Kidney capillary endothelial cell (primary cell): Measurements from ENCODE around the gene ALOX12.
"Not testable (repeated sequence)": the region's sequence is repeated elsewhere in the genome, so short reads cannot be mapped to it uniquely, and the experiment has no call there.

ENCODE experiments used
- DNase-seq: peaks from one replicate; pipeline ENCODE4 v3.0.0-alpha.2; 2018; ENCODE audit warnings: low spot score

Gene ALOX12

DNA sequence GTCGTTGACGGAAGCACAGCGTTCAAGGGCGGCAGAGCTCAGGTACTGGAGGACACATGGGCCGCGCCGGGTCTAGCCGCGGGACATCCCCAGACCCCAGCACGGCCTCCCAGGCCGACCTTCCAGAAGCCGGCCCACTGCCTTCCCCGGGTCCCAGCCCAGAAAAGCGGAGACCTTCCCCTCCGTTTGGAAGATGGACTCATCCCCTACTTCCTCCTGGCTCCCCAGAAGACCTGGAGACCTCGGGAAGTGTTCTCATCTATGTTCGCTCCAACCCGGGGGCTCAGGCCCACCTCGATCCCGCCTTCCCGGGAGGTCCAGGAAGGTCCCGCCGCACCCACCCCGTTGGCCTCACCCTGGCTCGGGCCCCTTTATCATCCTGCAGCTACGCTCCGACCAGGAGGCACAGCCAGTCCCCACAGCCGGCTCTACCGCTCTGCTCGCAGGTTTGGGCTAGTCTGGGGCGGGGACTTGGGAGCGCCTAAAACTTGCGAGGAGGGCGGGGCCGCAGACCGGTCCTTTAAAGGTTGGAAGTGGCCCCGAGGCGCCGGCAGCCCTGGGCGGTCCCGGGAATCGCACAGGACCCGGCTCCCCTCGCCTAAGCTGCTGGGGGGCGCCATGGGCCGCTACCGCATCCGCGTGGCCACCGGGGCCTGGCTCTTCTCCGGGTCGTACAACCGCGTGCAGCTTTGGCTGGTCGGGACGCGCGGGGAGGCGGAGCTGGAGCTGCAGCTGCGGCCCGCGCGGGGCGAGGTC, at the start of gene ALOX12:
Gene ALOX12, plus strand, starts transcription at position 550 of the 756 bp plus-strand sequence. Its CDS starts 69 bp downstream, at position 619.
- no peak for DNase-seq

DNA sequence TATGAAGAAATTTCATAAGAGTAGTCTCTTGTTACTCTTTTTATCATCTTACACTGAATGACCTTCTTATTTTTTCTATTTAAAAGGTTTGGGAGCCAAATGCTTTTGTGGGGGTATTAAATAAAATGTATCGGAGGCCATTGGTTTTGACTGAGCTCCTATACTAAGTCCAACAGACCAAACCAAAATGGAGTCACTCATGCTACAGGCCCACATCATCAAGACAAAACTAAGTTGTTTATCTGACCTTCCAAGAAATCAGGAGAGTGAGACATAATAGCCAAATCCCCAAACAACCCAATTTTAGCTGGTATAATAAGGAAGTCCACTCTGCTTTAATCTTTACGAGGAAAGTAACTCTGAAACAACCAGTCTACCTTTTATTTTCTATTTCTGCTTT, 48.1 kb upstream of the ALOX12 start:
- no peak for DNase-seq

GRCh38 chr17:6948562-6948961, 47.3 kb upstream of the ALOX12 start:
- peak; percentile 4 for DNase-seq

DNA sequence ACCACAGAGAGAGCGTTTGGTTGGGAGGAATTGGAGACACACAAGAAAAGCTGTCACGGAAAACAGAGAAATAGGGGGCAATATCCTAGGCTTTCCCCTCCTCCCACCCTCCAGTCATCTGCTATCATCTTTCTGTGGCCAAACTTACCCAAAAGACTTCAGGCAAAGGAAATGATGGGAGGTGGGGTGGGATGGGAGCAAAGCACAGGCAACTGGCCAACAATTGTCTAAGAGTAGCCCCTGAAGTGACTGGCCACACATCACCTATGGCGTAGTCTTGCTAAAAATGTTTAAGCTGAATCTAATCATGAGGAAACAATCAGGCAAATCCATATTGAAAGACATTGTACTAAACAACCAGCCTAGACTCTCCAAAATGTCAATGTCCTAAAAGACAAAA, 46.9 kb upstream of the ALOX12 start:
- no peak for DNase-seq

GRCh38 chr17:6950938-6951337, 44.9 kb upstream of the ALOX12 start:
- not testable (repeated sequence) for DNase-seq

DNA sequence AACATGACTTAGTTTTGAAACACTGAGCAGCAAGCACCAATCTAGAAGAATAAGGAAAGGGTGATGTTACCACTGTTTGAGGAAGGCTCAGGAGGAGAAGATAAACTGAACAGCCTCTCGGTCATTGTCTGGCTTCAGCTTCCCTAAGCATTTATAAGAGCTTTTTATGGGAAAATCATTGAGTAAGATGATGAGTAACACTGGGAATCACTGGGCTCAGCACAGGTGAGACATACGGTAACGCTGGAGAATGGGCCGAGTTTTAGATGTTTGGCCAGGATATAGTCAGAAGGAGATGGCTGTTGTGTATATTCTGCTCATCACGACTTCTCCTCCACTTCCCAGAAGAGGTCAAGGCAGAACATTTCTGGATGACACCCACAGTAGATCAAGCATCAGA, 42.2 kb upstream of the ALOX12 start:
- DNase-seq: no peak

DNA sequence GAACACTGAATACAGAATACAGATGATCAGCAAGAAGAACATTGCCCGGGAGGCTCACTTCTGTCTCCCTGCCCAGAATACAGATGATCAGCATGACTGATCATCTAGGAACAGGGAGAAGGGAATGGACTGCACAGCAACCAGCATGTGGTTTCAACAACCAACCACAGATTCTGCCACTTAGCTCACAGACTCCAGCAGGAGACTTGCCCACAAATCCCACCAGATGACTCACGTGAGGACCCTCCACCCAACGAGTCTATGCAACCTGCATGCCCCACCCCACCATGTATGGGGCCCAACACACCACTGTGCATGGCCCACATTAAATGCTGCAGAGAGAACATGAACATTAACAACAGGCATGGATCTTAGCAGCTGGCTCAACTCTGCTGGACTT, 36.1 kb upstream of the ALOX12 start:
- no peak for DNase-seq

DNA sequence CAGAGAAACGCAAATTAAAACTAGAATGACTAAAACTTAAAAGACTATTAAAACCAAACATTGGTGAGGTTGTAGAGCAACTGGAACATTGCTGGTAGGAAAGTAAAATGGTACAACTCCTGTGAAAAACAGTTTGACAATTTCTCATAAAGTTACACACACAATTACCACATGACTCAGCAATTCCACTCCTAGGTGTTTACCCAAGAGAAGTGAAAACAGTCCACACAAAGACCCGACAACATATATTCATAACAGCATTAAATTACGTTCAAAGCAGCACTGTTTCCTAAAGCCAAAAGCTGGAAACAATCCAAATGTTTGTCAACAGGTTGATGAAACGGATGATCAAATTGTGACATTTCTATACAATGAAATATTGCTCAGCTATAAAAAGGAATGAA, 26.5 kb upstream of the ALOX12 start:
- no peak for DNase-seq

- no peak for DNase-seq
Observed at GRCh38 chr17:6970992-6971391, 24.9 kb upstream of the ALOX12 start.

GRCh38 chr17:6979440-6979839, 16.4 kb upstream of the ALOX12 start:
- not testable (repeated sequence) for DNase-seq

DNA sequence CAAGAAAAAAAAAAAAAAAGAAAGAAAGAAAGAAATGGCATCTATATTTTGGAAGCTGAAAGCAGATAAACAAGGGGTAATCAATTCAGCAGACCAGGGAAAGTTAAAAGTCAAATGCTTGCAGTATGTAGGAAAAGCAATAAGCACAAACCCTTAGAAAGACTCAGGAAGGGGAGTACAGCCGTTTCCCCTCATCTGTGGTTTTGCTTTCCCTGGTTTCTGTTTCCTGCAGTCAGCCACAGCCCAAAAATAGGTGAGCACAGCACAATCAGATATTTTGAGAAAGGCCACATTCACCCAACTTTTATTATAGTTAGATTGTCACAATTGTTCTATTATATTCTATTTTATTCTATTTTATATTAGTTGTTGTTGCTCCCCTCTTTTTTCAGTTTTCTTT, 14.4 kb upstream of the ALOX12 start:
- DNase-seq: no peak

- no peak for DNase-seq
Observed at GRCh38 chr17:6985266-6985665, 10.6 kb upstream of the ALOX12 start.

DNA sequence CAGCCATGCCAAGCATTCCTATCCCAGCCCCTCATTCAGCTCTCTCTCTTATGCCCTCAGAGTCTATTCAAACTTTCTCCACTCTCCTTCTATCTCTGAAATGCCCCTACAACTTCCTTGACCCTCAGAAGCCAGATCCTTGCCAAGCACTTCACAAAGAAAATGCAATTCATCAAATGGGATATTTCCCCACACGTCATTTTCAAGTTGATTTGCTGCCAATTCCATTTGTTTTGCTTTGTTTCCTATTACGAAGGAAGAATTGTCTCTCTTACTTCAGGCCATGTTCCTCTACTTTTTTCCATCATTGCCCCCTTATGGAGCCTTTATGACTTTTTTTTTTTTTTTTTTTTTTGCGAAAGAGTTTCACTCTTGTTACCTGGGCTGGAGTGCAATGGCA, 9.2 kb upstream of the ALOX12 start:
- no peak for DNase-seq

DNA sequence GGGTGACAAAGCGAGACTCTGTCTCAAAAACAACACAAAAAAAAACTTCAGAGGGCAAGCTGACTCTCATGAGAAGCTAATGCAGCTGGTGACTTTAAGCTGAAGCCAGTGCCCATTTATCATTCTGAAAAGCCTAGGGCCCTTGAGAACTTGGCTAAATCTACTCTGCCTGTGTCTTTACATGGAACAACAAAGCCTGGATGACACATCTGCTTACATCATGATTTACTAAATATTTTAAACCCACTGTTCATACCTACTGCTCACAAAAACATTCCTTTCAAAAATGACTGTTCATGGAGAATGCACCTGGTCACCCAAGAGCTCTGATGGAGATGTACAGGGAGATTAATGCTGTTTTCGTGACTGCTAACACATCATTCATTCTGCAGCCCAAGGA, 6.1 kb upstream of the ALOX12 start:
- no peak for DNase-seq

DNA sequence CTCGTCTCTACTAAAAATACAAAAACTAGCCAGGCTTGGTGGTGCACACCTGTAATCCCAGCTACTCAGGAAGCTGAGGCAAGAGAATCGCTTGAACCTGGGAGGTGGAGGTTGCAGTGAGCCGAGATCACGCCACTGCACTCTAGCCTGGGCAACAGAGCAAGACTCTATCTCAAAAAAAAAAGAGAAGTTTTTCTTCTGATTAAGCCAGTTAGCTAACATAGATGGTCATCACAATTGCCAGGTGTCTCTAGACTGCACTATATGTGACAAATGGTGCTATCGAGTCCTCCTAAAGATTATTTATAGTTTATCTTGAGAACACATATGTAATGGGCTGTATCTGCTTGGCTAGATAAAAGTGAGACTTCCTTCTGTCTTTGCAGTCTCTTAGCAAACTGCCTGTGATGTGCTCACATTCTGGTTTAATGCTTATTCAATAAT, 2.2 kb upstream of the ALOX12 start:
- not testable (repeated sequence) for DNase-seq

- DNase-seq: no peak
Observed at GRCh38 chr17:6994118-6994598, 1.7 kb upstream of the ALOX12 start.

- DNase-seq: no peak
Observed at GRCh38 chr17:6994666-6995256, 1.1 kb upstream of the ALOX12 start.

DNA sequence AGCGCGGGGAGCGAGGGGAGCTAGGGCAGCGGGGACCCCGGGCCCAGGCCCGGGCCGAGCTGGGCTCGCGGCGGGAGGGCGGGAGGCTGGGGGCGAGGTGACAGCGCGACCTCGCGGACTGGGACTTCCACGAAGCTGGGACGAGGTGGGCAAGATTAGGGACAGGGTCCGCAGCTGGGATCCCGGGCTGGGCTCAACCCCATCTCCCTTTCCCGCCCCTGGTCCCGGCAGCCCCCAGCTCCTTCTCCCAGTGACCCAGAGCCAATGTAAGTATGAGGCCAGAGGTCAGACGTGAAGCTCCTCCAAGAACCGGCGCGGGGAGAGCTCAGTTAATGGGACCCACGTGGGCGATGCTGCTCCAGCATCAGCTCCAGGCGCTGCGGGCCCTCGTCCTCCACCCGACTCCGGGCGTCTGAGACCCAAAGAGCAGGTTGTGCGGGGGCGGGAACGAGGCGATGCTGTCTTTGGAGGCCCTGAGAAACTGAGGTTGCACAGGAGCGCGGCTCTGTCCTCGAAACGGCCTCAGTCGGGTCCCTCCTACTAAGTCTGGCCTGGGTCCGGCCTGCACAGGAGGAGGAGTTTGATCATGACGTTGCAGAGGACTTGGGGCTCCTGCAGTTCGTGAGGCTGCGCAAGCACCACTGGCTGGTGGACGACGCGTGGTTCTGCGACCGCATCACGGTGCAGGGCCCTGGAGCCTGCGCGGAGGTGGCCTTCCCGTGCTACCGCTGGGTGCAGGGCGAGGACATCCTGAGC, 585 bp downstream of the ALOX12 start:
- no peak for DNase-seq

DNA sequence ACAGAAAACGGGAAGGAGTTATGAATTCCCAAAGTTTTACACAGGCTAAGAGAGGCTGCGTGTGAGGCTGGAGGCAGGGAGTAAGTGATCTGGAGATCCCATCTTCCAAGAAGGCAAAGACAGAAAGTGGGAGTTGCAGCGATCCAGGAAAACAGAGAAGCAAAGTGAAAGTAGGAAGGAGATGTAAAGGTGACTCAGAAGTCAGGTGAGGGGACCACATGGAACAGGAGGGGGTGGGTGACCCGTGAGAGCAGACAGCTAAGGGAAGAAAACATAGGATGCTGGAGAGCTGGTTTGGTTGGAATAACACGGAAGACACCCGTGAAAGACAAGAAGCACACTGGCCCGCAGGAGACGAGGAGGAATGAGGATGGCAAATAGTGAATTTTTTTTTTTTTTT, 1.3 kb downstream of the ALOX12 start:
- no peak for DNase-seq

- DNase-seq: no peak
Observed at GRCh38 chr17:6998855-6999508, 3.1 kb downstream of the ALOX12 start.

- peak; percentile 45 for DNase-seq
Observed at GRCh38 chr17:7001318-7001961, 5.6 kb downstream of the ALOX12 start.
